Measurements from ENCODE around the gene RHBG. TPM values are rescaled to one million over a fixed set of nuclear protein-coding genes. Genes with fewer than 3 reads are reported as not detected.

RHBG gene
- total RNA-seq, 4 donors from 2014 or later: not detected

GRCh38 chr1:156376958-156377919, 8.2 kb downstream of the RHBG start:
- intact Hi-C loops (cut with DNase I; ENCODE audit: low total_unique reads): no loop called here
- no peak overlapping the region for H3K4me3 ChIP-seq
- in situ Hi-C loops (cut with MboI; ENCODE audit: low pct_ligation_motif_present in 1 of 4, low pct_unique_long_range_greater_than_20kb in 1 of 4, low sequenced_read_pairs in 3 of 4): loop anchor here in 1 of 4 donors (25.0 kb wide), 1 partner anchor 235 kb away; the partner anchor contains the start of genes GPATCH4 and HAPLN2
- no peak for DNase-seq
- no peak overlapping the region for H3K27ac ChIP-seq
- no peaks in the 10 kb centered on the region for H3K4me1 ChIP-seq
- H3K9me3 ChIP-seq: no peaks in the 10 kb centered on the region
- no peaks in the 10 kb centered on the region for H3K36me3 ChIP-seq
- 75 to 79% methylated on average over 2 to 20 of the region's 20 CpGs for WGBS, 2 donors (ENCODE audit: low coverage in 1 of 2)
- peaks cover 16% of the 10 kb centered on the region for H3K27me3 ChIP-seq
- no peak for TF ChIP-seq EP300 (IDR thresholded peaks at IDR 0.05; ENCODE audit: low read depth)
- TF ChIP-seq POLR2A (IDR thresholded peaks at IDR 0.05): no peak
- TF ChIP-seq CTCF (IDR thresholded peaks at IDR 0.05): no peak
- TF ChIP-seq POLR2AphosphoS5 (IDR thresholded peaks at IDR 0.05): no peak

GRCh38 chr1:156378557-156378956, 9.5 kb downstream of the RHBG start:
- Histone ChIP-seq H3K27ac (no peak overlapping the region), H3K36me3 (no peaks in the 10 kb centered on the region), H3K4me3 (no peak overlapping the region), H3K9me3 (no peaks in the 10 kb centered on the region), H3K27me3 (peaks cover 5% of the 10 kb centered on the region), H3K4me1 (no peaks in the 10 kb centered on the region)
- no peak for DNase-seq
- in situ Hi-C loops (cut with MboI; ENCODE audit: low pct_ligation_motif_present in 1 of 4, low pct_unique_long_range_greater_than_20kb in 1 of 4, low sequenced_read_pairs in 3 of 4): loop anchor here in 1 of 4 donors (25.0 kb wide), 1 partner anchor 234 kb away; the partner anchor contains the start of genes GPATCH4 and HAPLN2
- WGBS, 2 donors (ENCODE audit: low coverage in 1 of 2): 76% methylated on average over 6 of the region's 6 CpGs; no CpG with 5 or more reads in 1 of the 2 donors
- intact Hi-C loops (cut with DNase I; ENCODE audit: low total_unique reads): no loop called here
- TF ChIP-seq EP300 (IDR thresholded peaks at IDR 0.05; ENCODE audit: low read depth): no peak
- no peak for TF ChIP-seq CTCF (IDR thresholded peaks at IDR 0.05)
- no peak for TF ChIP-seq POLR2A (IDR thresholded peaks at IDR 0.05)
- TF ChIP-seq POLR2AphosphoS5 (IDR thresholded peaks at IDR 0.05): no peak

GRCh38 chr1:156379420-156380165, 10.6 kb downstream of the RHBG start:
- in situ Hi-C loops (cut with MboI; ENCODE audit: low pct_ligation_motif_present in 1 of 4, low pct_unique_long_range_greater_than_20kb in 1 of 4, low sequenced_read_pairs in 3 of 4): loop anchor here in 2 of 4 donors (10.0 to 25.0 kb wide), 2 partner anchors 65 to 233 kb away; partner anchors contain the start of genes GPATCH4 (in 1 of the 2) and HAPLN2 (in 1 of the 2)

More at GRCh38 chr1:156379420-156380165, 10.6 kb downstream of the RHBG start:
- intact Hi-C loops (cut with DNase I; ENCODE audit: low total_unique reads): no loop called here
- DNase-seq: no peak
- TF ChIP-seq POLR2AphosphoS5 (IDR thresholded peaks at IDR 0.05) (no peak), POLR2A (IDR thresholded peaks at IDR 0.05) (no peak), CTCF (IDR thresholded peaks at IDR 0.05) (no peak), EP300 (IDR thresholded peaks at IDR 0.05; ENCODE audit: low read depth) (no peak)
- Histone ChIP-seq H3K27me3 (peaks cover 4% of the 10 kb centered on the region), H3K27ac (no peak overlapping the region), H3K36me3 (no peaks in the 10 kb centered on the region), H3K4me1 (no peaks in the 10 kb centered on the region), H3K4me3 (no peak overlapping the region), H3K9me3 (no peaks in the 10 kb centered on the region)
- WGBS, 2 donors (ENCODE audit: low coverage in 1 of 2): 36% methylated on average over 3 of the region's 3 CpGs; no CpG with 5 or more reads in 1 of the 2 donors
